Adrenal gland (tissue), 12 donors: ENCODE data around the gene GCN1. TPM values are rescaled to one million over a fixed set of nuclear protein-coding genes. Genes with fewer than 3 reads are reported as not detected.
A peak's percentile ranks its signal among the peaks of the same experiment; 100 is the strongest.

Source experiments
- DNase-seq, 7 donors: peaks; one replicate each; pipeline ENCODE4 v3.0.0-alpha.2; 2019 to 2020
- H3K27ac ChIP-seq, 5 donors: fragments of 200-600 bp; sonication (generic) in 4 of 5; 1 replicate in 3 of 5; 2 replicates in 2 of 5; pipeline versions ENCODE4 v1.5.1 to v1.8.0; 2016 to 2020; ENCODE audit warnings: mild to moderate bottlenecking in 1 of 5
- H3K27me3 ChIP-seq: fragments of 200-600 bp; 2 replicates; pipeline ENCODE4 v1.8.0; 2021
- H3K36me3 ChIP-seq, 2 donors: fragments of 200-600 bp; replicated peaks in 1 of 2; 1 replicate in 1 of 2; 2 replicates in 1 of 2; pipeline versions ENCODE4 v1.5.1 to v1.8.0; 2018 to 2022
- H3K4me1 ChIP-seq, 2 donors: fragments of 200-600 bp; replicated peaks in 1 of 2; 1 replicate in 1 of 2; 2 replicates in 1 of 2; pipeline versions ENCODE4 v1.5.1 to v1.8.0; 2018 to 2021
- H3K4me3 ChIP-seq, 4 donors: fragments of 200-600 bp; sonication (generic) in 3 of 4; one replicate each; pipeline ENCODE4 v1.5.1; 2016 to 2018
- H3K9me3 ChIP-seq, 3 donors: fragments of 200-600 bp; sonication (generic) in 1 of 3; replicated peaks in 1 of 3; 1 replicate in 2 of 3; 2 replicates in 1 of 3; pipeline versions ENCODE4 v1.5.1 to v1.8.0; 2016 to 2021
- POLR2A ChIP-seq, 2 donors: fragments of 450-650 bp; IDR thresholded peaks; one replicate each; pipeline ENCODE4 v1.6.1; 2017; ENCODE audit warnings: antibody characterized with exemption in 2 of 2, mild to moderate bottlenecking in 2 of 2, moderate library complexity in 1 of 2
- WGBS, 4 donors: extraction: QIAGEN DNeasy Blood & Tissue Kit in 2 of 4; methylation state at CpG; one replicate each; pipeline versions ENCODE4 v1.1.5 to v1.1.7; 2013 to 2017; 5-methylcytosine and 5-hydroxymethylcytosine counted together
- intact Hi-C, 2 donors: fragments of 100-400 bp; cut with DNase I; formaldehyde crosslinking; loops; one replicate each; pipeline versions ENCODE4 v1.14.1 to v1.15.0; 2022 to 2023
- polyA plus RNA-seq, 3 donors: library from polyadenylated mRNA; stranded (reverse); fragments of 200-250 nt in 2 of 3; fragments of 350-450 nt in 1 of 3; fragmentation: Illumina TruSeq in 1 of 3; extraction: RNeasy Lipid Tissue Mini Kit (QIAGEN cat#74804) in 1 of 3; gene quantifications; one replicate each; pipeline ENCODE4 v1.2.3, GENCODE V29; 2013 to 2014
- total RNA-seq, 9 donors: library from RNA; depleted of rRNA in 4 of 9; stranded (reverse); fragments of >200 nt in 4 of 9; fragments of 120-200 nt in 1 of 9; fragmentation: NEBNext Ultra II Directional in 1 of 9; extraction: Animal tissue kit (Norgen Biotek cat#: 25700) in 1 of 9; gene quantifications; one replicate each; pipeline versions ENCODE4 v1.1.0 to v1.2.4, GENCODE V29; 2013 to 2023
- TF ChIP-seq, protein P1 (sequence below), 6 experiments: fragments of 450-650 bp in 4 of 6; fragments of 200-600 bp in 2 of 6; sonication (generic) in 1 of 6; IDR thresholded peaks; 1 replicate in 5 of 6; 2 replicates in 1 of 6; pipeline versions ENCODE4 v1.5.1 to v1.8.0; 2016 to 2021; ENCODE audit warnings: antibody characterized with exemption in 6 of 6, mild to moderate bottlenecking in 2 of 6, moderate library complexity in 1 of 6
- donor health status: healthy with polysubstance abuse.
- donor health status: Bipolar disorder and iron deficiency.
- donor health status: DM: yes; HTN: yes; CAD: no.
- donor health status: DM: no; HTN: no; CAD: no.
- donor health status: DM: no; HTN: no; CAD: no.
- donor health status: DM: yes; HTN: yes; CAD: no.

The GCN1 gene
- total and polyA plus RNA-seq, 12 donors: 22.0 to 98.5 (median 46.5) TPM

DNA sequence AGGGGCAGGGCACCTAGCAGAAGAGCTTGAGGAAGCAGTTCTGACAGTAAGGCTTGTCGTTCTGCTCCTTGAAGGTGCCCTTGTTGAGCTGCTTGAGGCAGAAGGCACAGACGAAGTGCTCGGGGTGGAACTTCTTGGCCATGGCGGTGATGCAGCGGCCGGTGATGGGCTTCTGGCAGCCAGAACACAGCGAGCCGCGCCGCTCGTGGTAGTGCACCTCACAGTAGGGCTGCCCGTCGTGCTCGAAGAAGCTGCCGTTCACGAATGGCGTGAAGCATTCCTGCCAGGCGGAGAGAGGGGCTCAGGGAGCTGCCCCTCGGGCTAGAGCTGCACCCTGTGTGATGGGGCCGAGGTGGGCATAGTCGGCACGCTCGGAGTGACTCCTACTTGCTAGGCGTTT lies 17.8 kb upstream of the GCN1 start:
- Histone ChIP-seq H3K36me3 (peaks cover 0 to 75% of the 10 kb centered on the region in 2 donors), H3K4me3 (no peak overlapping the region), H3K9me3 (no peaks in the 10 kb centered on the region), H3K4me1 (no peaks in the 10 kb centered on the region), H3K27ac (no peak overlapping the region), H3K27me3 (no peaks in the 10 kb centered on the region)
- 93 to 96% (median 95%) methylated on average over 23 to 24 of the region's 24 CpGs for WGBS, 4 donors
- intact Hi-C loops: no loop called here
- DNase-seq: no peak
- TF ChIP-seq, protein P1, sequence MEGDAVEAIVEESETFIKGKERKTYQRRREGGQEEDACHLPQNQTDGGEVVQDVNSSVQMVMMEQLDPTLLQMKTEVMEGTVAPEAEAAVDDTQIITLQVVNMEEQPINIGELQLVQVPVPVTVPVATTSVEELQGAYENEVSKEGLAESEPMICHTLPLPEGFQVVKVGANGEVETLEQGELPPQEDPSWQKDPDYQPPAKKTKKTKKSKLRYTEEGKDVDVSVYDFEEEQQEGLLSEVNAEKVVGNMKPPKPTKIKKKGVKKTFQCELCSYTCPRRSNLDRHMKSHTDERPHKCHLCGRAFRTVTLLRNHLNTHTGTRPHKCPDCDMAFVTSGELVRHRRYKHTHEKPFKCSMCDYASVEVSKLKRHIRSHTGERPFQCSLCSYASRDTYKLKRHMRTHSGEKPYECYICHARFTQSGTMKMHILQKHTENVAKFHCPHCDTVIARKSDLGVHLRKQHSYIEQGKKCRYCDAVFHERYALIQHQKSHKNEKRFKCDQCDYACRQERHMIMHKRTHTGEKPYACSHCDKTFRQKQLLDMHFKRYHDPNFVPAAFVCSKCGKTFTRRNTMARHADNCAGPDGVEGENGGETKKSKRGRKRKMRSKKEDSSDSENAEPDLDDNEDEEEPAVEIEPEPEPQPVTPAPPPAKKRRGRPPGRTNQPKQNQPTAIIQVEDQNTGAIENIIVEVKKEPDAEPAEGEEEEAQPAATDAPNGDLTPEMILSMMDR (IDR thresholded peaks at IDR 0.05): no peak
- TF ChIP-seq POLR2A (IDR thresholded peaks at IDR 0.05): no peak

DNA sequence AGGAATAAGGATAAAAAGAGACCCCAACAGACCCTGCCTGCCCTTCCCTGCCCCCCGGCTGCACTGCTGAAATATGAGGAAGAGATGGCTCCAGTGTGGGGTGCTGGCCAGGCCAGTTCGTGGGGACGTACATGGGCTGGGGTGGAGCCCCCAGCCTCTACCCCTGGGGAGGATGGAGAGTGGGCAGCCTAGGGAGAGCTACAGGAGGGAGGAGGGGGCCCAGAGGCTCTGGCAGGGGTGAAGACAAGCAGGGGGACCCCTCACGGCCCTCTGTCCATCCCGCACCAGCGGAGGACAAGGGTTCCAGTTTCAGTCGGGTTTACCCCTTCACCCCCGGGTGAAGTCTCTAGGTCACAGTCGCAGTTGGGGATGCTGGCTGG lies 17.4 kb upstream of the GCN1 start:
- Histone ChIP-seq H3K4me3 (no peak overlapping the region), H3K27me3 (no peaks in the 10 kb centered on the region), H3K9me3 (no peaks in the 10 kb centered on the region), H3K36me3 (peaks cover 0 to 79% of the 10 kb centered on the region in 2 donors), H3K27ac (no peak overlapping the region), H3K4me1 (no peaks in the 10 kb centered on the region)
- WGBS, 4 donors: 78 to 85% (median 81%) methylated on average over 4 to 9 of the region's 9 CpGs
- intact Hi-C loops: no loop called here
- DNase-seq: peak in 1 of 7 donors; percentile 13
- TF ChIP-seq, protein P1 (IDR thresholded peaks at IDR 0.05): no peak
- TF ChIP-seq POLR2A (IDR thresholded peaks at IDR 0.05): no peak

- 87 to 90% (median 88%) methylated on average over 12 of the region's 12 CpGs for WGBS, 4 donors
- no peak for TF ChIP-seq POLR2A (IDR thresholded peaks at IDR 0.05)
- TF ChIP-seq, protein P1 (IDR thresholded peaks at IDR 0.05): no peak
- H3K36me3 ChIP-seq: peaks cover 0 to 75% of the 10 kb centered on the region in 2 donors
- no peaks in the 10 kb centered on the region for H3K9me3 ChIP-seq
- intact Hi-C loops: no loop called here
- no peak overlapping the region for H3K27ac ChIP-seq
- H3K27me3 ChIP-seq: no peaks in the 10 kb centered on the region
- no peak overlapping the region for H3K4me3 ChIP-seq
- no peaks in the 10 kb centered on the region for H3K4me1 ChIP-seq
- no peak for DNase-seq
Observed at GRCh38 chr12:120211243-120211903, 16.9 kb upstream of the GCN1 start.

GRCh38 chr12:120209851-120210250 lies 15.3 kb upstream of the GCN1 start:
- no peak for DNase-seq
- no peaks in the 10 kb centered on the region for H3K4me1 ChIP-seq
- 92 to 96% (median 95%) methylated on average over 11 to 13 of the region's 13 CpGs for WGBS, 4 donors
- no peak overlapping the region for H3K27ac ChIP-seq
- intact Hi-C loops: no loop called here
- TF ChIP-seq, protein P1 (IDR thresholded peaks at IDR 0.05): no peak
- no peak for TF ChIP-seq POLR2A (IDR thresholded peaks at IDR 0.05)
- H3K36me3 ChIP-seq: peaks cover 0 to 61% of the 10 kb centered on the region in 2 donors
- no peaks in the 10 kb centered on the region for H3K27me3 ChIP-seq
- no peaks in the 10 kb centered on the region for H3K9me3 ChIP-seq
- no peak overlapping the region for H3K4me3 ChIP-seq
